ENCODE data around the gene DAAM2. TPM values are rescaled to one million over a fixed set of nuclear protein-coding genes. Genes with fewer than 3 reads are reported as not detected.

Gene DAAM2
- total and polyA plus RNA-seq, 2 donors (not counting 3 experiments of a cell fraction or from before 2014, with no cell fraction given): 0.42 to 0.44 TPM

GRCh38 chr6:39925931-39926290 is 133.7 kb downstream of the DAAM2 start:
- Histone ChIP-seq H3K27me3 (ENCODE audit: control insufficient read depth in 2 of 2, insufficient read depth in 2 of 2, low read length in 2 of 2) (no peaks in the 10 kb centered on the region), H3K9ac (replicated peaks; ENCODE audit: extremely low read depth, insufficient read depth, low read length) (no peak overlapping the region), H3K9me3 (replicated peaks; ENCODE audit: control insufficient read depth, insufficient read depth, low read length) (no peaks in the 10 kb centered on the region), H3K36me3 (ENCODE audit: control insufficient read depth in 2 of 2, extremely low read depth in 1 of 2, insufficient read depth in 2 of 2, low read length in 2 of 2) (peaks cover 0 to 2% of the 10 kb centered on the region in 2 experiments), H3K4me3 (replicated peaks in 1 of 3; ENCODE audit: insufficient read depth in 1 of 3, low read depth in 1 of 3, low read length in 3 of 3) (no peak overlapping the region), H3K4me2 (ENCODE audit: insufficient read depth, low read length) (no peak overlapping the region), H2AFZ (ENCODE audit: low read depth, low read length) (no peak overlapping the region), H3K9me1 (replicated peaks; ENCODE audit: control insufficient read depth, extremely low read depth, insufficient read depth, low read length) (no peaks in the 10 kb centered on the region), H3K79me2 (ENCODE audit: control insufficient read depth, insufficient read depth, low read length) (no peaks in the 10 kb centered on the region), H4K20me1 (replicated peaks; ENCODE audit: control insufficient read depth, extremely low read depth, insufficient read depth, low read length) (no peaks in the 10 kb centered on the region), H3K27ac (ENCODE audit: insufficient read depth, low read depth, low read length) (no peak overlapping the region), H3K4me1 (ENCODE audit: control insufficient read depth, extremely low read depth, insufficient read depth, low read length) (no peaks in the 10 kb centered on the region)
- FAIRE-seq (no peak), DNase-seq (ENCODE audit: low read depth, low spot score) (no peak)
- CTCF ChIA-PET: no interaction called here
- POLR2A ChIA-PET: no interaction called here
- intact Hi-C loops (cut with micrococcal nuclease): no loop called here
- no TSS peak for BruUV-seq (replicated peaks)
- TF ChIP-seq POLR2AphosphoS5 (IDR thresholded peaks at IDR 0.05; ENCODE audit: insufficient read depth, low read depth, low read length): no peak
- TF ChIP-seq GATA2 (IDR thresholded peaks at IDR 0.05; ENCODE audit: insufficient read depth, insufficient read length, low read depth, low read length): no peak
- no peak for TF ChIP-seq EZH2 (IDR thresholded peaks at IDR 0.05; ENCODE audit: borderline replicate concordance, low read depth, low read length, severe bottlenecking)
- no peak for TF ChIP-seq POLR2A (IDR thresholded peaks at IDR 0.05; ENCODE audit: low read depth, low read length)
- TF ChIP-seq, protein P1, sequence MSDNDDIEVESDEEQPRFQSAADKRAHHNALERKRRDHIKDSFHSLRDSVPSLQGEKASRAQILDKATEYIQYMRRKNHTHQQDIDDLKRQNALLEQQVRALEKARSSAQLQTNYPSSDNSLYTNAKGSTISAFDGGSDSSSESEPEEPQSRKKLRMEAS (IDR thresholded peaks at IDR 0.05; ENCODE audit: insufficient read depth, insufficient read length): no peak
- no peak for TF ChIP-seq FOS (IDR thresholded peaks at IDR 0.05; ENCODE audit: borderline replicate concordance, insufficient read depth, low read length)
- no peak for TF ChIP-seq CTCF (IDR thresholded peaks at IDR 0.05; ENCODE audit: extremely low read depth in 1 of 2, insufficient read depth in 1 of 2, low read depth in 1 of 2, low read length in 2 of 2)
- no peak for TF ChIP-seq JUN (IDR thresholded peaks at IDR 0.05; ENCODE audit: borderline replicate concordance, insufficient read depth, insufficient read length, low read depth)
- no peak for TF ChIP-seq MYC (IDR thresholded peaks at IDR 0.05; ENCODE audit: low read depth, low read length)
- dilution Hi-C loops (cut with MboI; ENCODE audit: extremely low pct_ligation_motif_present, low sequenced_read_pairs): no loop called here
